ENCODE data around the gene OTOA.
"Not testable (repeated sequence)": the region's sequence is repeated elsewhere in the genome, so short reads cannot be mapped to it uniquely, and the experiment has no call there.

The OTOA gene

GRCh38 chr16:21683184-21683583, 19.4 kb downstream of the OTOA start:
- DNase-seq: no peak

- DNase-seq: peak; percentile 43
Observed at GRCh38 chr16:21684199-21684598, 20.4 kb downstream of the OTOA start.

DNA sequence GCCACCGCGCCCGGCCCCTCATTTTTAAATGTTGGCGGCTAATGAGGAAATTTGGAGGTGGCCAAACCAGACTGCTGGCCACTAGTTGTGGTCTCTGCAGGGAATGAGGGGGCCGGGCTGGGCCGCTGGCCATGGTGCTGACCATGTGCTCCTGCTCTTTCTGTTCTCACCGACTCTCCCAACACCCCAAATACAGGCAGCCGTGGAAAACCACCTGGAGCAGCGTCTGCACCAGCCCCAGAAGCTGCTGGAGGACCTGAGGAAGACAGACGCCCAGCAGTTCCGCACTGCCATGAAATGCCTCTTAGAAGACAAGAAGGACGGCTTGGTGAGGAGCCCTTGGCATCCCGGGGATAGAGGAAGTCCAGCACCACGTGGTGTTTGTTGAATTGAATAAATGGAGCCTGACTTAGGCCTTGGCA, 21.3 kb downstream of the OTOA start:
- peak; percentile 9 for DNase-seq

- DNase-seq: no peak
Observed at GRCh38 chr16:21689107-21689506, 25.3 kb downstream of the OTOA start.

DNA sequence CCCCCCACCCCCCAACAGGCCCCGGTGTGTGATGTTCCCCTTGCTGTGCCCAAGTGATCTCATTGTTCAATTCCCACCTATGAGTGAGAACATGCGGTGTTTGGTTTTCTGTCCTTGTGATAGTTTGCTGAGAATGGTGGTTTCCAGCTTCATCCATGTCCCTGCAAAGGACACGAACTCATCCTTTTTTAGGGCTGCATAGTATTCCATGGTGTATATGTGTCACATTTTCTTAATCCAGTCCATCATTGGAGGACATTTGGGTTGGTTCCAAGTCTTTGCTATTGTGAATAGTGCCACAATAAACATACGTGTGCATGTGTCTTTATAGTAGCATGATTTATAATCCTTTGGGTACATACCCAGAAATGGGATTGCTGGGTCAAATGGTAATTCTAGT, 27.2 kb downstream of the OTOA start:
- DNase-seq: not testable (repeated sequence)

- DNase-seq: no peak
Observed at GRCh38 chr16:21694609-21695008, 30.8 kb downstream of the OTOA start.

DNA sequence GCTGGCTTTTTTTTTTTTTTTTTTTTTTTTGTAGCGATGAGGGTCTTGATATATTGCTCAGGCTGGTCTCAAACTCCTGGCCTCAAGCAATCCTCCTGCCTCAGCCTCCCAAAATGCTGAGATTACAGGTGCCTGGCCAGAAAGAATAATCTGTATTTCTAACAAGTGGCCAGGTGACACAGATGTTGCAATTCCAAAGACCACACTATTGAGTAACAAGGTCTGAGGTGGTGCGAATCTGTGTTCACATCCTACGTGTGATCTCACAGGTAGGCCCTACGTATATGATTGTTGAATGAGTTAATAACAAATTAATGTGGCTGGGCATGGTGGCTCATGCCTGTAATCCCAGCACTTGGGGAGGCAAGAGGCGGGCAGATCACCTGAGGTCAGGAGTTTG, 33.3 kb downstream of the OTOA start:
- DNase-seq: no peak

- DNase-seq: no peak
Observed at GRCh38 chr16:21698169-21699032, 34.6 kb downstream of the OTOA start.

GRCh38 chr16:21701271-21701670, 37.5 kb downstream of the OTOA start:
- no peak for DNase-seq

- DNase-seq: no peak
Observed at GRCh38 chr16:21702276-21702675, 38.5 kb downstream of the OTOA start.

GRCh38 chr16:21703156-21703555, 39.4 kb downstream of the OTOA start:
- DNase-seq: peak; percentile 13

- no peak for DNase-seq
Observed at GRCh38 chr16:21703589-21704174, 39.9 kb downstream of the OTOA start.

GRCh38 chr16:21704266-21704665, 40.5 kb downstream of the OTOA start:
- DNase-seq: no peak

- DNase-seq: peak; percentile 7
Observed at GRCh38 chr16:21704733-21705132, 41.0 kb downstream of the OTOA start.

DNA sequence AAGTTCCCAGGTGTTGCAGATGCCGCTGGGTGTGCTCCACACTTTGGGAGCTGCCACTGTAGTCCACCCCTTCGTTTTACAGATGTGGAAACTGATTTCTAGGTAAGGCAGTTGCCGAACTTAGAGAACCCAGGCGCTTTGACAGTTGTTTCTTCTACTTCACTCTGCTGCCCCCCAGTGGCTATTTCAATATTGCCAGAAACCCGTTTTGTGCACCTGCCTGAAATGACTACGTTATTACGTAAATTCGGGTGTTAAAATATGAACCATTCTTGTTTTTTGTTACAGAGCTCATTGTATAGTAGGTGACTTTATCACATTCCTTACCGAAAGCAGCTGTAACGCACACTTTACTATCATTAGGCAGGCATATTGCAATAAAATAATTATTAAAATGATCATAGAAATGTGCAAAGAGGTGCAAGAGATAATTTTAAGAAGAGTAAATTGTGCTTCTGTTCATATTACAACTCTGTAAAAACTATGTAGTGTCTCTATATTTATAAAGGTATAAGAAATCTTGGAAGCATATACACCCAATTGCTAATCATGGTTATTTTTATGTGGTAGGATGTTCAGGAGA, 44.9 kb downstream of the OTOA start:
- peak; percentile 81 for DNase-seq

- no peak for DNase-seq
Observed at GRCh38 chr16:21710938-21711337, 47.2 kb downstream of the OTOA start.

- no peak for DNase-seq
Observed at GRCh38 chr16:21713549-21714368, 50.0 kb downstream of the OTOA start.

DNA sequence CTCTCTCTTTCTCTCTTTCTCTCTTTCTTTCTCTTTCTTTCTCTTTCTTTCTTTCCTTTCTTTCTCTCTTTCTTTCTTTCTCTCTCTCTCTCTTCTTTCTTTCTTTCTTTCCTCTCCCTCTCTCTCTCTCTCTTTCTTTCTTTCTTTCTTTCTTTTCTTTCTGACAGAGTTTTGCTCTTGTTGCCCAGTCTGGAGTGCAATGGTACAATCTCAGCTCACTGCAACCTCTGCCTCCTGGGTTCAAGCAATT, 50.5 kb downstream of the OTOA start:
- not testable (repeated sequence) for DNase-seq

- no peak for DNase-seq
Observed at GRCh38 chr16:21717608-21718007, 53.8 kb downstream of the OTOA start.

DNA sequence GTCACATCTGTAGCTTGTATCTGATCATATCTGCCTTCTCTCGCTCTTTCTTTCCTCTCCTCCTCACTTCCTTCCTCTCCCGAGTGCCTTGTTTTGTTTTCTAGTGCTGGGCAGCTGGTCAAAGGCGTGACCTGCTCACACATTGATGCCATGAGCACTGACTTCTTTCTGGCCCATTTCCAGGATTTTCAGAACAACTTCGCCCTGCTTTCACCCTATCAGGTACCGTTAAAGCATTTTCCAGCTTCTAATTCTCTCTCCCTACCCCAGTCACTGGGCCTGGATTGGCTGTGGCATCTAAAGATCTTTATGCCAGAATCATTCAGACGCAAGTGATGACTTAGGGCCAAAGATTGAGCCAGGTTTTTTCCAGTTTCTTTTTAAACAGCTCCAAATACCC, 55.5 kb downstream of the OTOA start:
- no peak for DNase-seq

GRCh38 chr16:21720533-21720932, 56.8 kb downstream of the OTOA start:
- no peak for DNase-seq

DNA sequence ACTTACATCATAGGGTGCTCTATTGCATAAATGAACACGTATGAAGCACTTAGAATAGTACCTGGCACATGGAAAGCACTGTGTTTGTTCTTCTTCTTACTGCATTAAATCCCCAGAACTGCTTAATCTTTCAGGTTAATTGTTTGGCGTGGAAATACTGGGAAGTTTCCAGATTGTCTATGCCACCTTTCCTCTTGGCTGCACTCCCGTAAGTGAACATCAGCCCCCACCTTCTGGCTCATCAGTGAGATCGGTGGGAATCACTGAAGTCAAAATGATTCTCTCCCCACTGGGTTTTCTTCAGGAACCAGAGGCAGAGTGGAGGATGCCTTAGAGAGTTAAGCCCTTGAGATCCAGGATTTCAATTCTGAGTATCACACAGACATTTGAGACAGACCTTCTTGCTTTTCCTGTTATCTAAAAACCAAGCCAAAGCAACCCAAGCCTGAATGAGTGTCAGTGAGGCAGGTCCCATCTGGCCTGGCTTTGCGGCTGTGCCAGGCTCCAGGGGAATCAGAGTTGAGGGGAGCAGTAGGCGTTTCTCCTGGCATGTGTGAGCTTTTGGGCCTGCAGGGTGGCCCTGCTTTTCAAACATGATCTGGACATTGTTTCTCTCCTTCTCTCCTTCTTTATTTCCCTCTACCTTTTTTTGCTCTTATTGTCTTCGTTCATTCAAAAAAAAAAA, 59.1 kb downstream of the OTOA start:
- DNase-seq: no peak

DNA sequence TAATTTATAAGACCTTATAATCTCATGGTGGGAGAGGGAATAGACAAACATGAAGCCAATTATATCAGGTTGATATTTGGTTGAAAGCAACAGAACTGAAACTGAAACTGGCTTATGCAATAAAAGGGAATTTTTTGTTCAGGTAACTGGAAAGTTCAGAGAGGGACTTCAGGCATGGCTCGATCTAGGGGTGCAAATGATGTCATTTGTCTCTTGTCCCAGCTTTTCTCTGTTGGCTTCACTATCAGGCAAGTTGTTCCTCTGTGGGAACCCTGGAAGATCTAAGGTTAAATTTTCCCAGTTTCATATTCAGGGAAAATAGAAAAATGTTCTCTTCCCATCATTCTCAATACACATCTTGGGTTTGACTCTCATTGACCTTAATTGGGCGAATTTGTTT, 59.8 kb downstream of the OTOA start:
- no peak for DNase-seq

Data from DMS53 (cell line).